ENCODE data around the gene TFEB.

TFEB gene

GRCh38 chr6:41687501-41688175 lies 47.8 kb downstream of the TFEB start:
- no peak for DNase-seq

- DNase-seq, result no peak
Measured at GRCh38 chr6:41685641-41686380, 49.6 kb downstream of the TFEB start.

DNA sequence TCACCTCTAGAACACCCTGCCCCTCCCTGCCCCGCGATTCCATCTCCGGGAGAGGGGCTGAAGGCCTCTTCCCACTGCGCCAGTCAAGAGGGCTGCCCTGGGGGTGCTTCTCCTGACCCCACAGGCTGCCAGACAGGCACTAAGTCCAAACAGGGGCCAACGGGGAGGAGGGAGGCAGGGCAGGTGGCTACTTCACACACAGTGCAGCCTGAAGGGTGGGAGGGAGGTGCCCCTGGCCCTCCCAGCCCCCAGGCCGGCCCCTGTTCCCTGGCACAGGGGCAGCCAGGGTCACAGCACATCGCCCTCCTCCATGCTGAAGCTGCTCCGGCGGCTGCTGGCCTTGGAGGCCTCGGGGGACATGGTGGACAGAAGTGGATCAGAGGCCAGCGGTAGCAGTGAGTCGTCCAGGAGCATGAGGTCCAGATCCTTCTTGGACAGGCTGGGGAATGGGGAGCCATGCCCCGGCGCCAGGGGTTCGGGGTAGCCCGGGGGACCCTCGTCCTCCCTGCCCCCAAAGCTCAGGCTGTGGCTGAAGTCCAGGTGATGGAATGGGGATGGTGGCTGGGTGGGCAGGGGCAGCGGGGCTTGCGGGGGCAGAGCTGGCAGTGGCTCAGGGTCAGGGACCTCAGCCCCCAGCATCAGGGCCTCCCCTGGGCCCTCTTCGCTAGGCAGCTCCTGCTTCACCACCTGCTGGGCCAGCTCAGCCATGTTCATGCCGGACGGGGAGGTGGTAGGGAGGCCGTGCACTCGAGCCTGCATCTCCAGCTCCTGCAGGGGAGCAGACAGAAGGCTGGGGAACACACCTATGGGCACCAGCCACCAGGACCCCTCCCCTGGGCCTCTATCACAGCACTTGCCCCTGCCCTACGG lies 50.9 kb downstream of the TFEB start:
- DNase-seq, result no peak

DNA sequence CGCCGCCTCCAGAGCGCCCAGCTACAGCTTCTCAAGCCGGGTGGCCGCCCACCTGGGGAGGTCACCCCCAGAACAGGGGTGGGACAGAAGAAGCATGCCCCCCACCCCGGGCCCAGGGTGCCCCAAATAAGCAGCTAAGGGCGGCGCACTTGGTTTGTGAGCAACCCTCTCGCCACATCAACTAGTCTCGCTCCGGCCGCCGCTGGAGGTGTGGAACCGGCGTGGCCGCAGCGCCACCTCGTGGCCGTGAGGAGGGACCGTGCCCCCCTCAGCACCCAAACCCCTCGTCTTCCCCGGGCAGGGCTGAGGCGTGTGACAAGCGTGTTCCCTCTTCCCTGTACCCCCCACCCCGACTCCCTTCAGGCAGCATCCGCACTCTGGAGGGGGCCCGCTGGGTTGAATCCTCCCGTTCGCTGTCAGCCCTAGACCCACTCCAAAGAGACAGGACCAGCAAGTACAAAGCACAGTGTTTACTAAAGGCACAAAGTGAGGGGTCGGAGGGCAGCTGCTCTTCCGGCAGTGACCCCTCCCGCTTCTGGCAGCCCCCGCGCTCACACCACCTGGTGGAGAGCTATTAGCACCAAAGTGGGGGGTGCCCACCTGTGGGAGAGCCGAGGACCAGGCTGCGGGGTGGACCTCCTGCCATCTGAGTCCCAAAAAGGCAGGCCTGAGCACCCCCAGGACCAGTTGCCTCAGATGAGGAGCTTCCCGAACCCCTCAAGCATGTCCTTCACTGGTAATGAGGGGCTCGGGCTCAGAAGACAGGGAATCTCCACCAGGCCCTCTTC lies 51.7 kb downstream of the TFEB start:
- DNase-seq, result peak; percentile 40

DNA sequence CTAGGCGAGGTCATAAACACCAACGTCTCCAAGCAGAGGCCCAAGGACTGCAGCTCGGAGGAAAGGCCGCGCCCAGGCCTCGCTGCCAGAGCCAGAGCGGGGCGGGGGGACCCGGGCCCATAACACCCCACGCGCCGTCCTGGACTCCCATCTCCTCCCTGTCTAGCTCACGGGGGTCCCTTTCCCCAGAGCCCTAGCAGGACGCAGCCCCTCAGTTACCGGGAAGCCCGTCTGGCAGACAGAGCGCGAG lies 52.2 kb downstream of the TFEB start:
- no peak for DNase-seq

- no peak for DNase-seq
Measured at GRCh38 chr6:41682497-41683272, 52.7 kb downstream of the TFEB start.

- DNase-seq, result peak; percentile 85
Measured at GRCh38 chr6:41682056-41682477, 53.3 kb downstream of the TFEB start.

- no peak for DNase-seq
Measured at GRCh38 chr6:41680182-41680965, 55.0 kb downstream of the TFEB start.

GRCh38 chr6:41679696-41680095 lies 55.7 kb downstream of the TFEB start:
- no peak for DNase-seq

DNA sequence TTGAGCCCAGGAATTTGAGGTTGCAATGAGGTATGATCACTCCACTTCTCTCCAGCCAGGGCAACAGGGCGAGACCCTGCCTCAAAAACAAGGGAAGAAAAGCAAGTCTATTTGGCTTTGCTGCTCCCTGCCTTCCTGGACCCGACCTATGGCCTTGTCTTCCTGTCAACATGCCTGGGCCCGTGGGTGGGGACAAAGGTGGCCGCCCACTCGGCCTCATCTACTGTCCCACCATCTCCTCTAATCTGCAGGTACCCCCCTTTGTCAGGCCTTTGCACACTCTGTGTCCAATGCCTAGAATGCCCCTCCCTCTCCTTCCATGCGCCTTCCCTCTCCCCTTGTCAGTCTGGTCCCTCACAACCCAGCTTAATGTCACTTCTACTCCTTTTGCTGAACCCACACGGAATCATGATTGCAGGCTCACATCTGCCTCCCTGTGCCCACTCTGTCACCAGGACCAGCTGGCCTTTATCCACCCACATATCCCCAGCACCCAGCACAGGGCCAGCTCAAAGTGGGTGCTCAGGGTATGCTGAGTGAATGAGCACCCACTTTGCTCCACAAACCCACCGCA lies 56.8 kb downstream of the TFEB start:
- DNase-seq, result no peak

DNA sequence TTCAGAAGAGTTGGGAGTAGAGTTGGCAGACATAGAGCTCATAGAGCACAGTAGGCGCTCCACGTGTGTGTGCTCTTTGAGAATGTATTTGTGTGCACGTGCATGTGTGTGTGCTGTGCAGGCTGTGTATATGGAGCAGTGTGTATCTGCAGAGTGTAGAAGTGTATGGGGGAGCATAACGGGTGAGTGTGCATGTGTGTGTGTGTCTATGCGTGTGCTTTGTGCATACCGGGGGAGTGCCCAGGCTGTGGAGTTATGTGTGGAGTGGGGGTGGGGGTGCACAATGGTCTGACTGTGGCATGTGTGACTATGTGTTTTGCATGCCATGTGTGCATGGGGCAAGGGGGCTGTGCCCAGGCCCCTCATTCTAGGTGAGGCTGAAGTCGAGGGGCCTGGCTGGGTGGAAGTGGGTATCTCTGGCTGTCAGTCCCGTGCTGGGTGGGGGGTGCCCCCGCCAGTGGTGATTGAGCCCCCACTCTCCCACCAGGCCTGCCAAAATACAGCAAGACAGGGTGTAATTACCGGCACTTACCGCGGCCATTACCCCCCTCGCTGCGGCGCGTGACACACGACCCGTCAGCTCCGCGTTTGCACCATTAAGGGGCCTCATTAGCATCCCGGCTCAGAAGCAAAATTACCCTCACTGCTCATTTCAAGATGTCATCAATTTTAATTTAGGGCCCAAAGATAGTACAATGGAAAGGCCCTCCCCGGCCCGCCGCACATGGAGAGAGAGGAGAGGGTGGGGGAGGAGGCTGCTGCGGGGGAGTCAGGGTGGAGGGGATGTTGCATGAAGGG lies 58.1 kb downstream of the TFEB start:
- peak; percentile 45 for DNase-seq

DNA sequence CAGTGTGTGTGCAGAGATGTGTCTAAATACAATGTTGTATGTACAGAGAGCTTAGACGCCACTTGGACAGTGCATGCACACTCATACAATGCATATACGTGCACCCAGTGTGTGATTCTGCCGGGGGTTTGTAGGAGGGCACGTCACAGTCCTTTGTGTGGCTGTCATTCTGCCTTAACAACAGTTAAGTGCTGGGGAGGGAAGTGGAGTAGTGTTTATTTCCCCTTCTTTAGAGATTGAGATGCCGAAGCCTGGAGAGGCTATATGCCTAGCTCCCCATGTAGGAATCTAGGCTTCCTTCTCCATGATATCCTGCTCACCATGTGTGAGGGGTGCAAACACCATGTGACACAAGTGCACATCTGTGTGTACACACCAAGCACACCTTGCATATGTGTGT lies 59.0 kb downstream of the TFEB start:
- DNase-seq, result no peak

- no peak for DNase-seq
Measured at GRCh38 chr6:41675992-41676391, 59.4 kb downstream of the TFEB start.

DNA sequence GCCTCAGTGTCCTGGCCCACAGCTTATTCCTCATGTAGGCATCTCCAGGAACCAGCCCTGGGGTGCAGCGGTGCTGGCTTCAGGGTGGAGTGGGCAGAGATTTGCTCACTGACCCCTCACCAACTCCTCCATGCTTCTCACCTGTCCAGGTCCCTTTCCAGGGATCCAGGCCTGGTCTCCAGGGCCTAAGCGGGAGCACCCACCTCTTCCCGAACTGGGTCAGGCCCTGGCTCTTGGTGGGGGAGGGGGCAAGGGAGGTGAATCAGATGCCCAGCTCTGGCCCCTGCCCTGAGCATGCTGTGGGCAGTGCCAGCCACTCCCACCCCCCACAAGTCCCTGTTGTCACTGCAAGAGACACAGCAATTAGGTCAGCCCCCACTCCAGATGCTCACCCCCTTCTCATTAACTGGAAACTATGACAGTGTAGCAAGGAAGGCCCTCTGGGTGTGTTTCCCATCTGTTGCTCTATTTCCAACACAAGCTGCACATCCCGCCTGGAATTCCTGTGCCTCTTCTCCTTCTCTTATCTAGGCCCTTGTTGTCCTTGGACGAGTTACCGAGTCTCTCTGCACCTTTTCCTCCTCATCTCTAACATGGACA lies 60.1 kb downstream of the TFEB start:
- peak; percentile 24 for DNase-seq

- no peak for DNase-seq
Measured at GRCh38 chr6:41674231-41675000, 61.0 kb downstream of the TFEB start.

GRCh38 chr6:41673704-41674000 lies 61.8 kb downstream of the TFEB start:
- no peak for DNase-seq

GRCh38 chr6:41672816-41673703 lies 62.3 kb downstream of the TFEB start:
- no peak for DNase-seq

- no peak for DNase-seq
Measured at GRCh38 chr6:41672016-41672415, 63.4 kb downstream of the TFEB start.
